Measurements from ENCODE around the gene PRH1.

PRH1 gene

GRCh38 chr12:10842862-10843261 is 41.2 kb downstream of the PRH1 start:
- DNase-seq (ENCODE audit: low read depth in 2 of 2) = no peak

DNA sequence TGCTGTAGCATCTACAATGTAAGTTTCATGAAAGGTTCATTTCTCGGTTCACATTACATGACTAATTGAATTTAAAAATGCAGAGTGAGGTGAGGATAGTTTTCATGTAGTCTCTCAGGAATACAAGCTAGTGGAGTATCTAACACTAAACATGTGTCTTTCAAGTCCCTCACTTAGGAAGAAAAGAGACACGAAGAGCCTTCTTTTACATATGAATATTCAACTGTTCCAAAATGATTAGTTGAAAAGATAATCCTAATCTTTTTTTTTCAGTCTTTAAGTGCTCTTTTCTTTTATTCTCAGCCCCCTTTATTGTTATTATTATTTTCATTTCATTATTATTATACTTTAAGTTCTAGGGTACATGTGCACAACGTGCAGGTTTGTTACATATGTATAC is 45.6 kb downstream of the PRH1 start:
- DNase-seq (ENCODE audit: low read depth in 2 of 2) = no peak

Data from stimulated activated CD4-positive, alpha-beta T cell treated with anti-CD3 and anti-CD28 coated beads, Interleukin-1b, Interleukin-23, amount 100 ng/mL, for 1 hour (primary cell).